ENCODE results near the gene FAIM2. TPM values are rescaled to one million over a fixed set of nuclear protein-coding genes. Genes with fewer than 3 reads are reported as not detected.

Gene FAIM2
- total RNA-seq, 1 donor from 2014 or later, result 0.18 TPM

DNA sequence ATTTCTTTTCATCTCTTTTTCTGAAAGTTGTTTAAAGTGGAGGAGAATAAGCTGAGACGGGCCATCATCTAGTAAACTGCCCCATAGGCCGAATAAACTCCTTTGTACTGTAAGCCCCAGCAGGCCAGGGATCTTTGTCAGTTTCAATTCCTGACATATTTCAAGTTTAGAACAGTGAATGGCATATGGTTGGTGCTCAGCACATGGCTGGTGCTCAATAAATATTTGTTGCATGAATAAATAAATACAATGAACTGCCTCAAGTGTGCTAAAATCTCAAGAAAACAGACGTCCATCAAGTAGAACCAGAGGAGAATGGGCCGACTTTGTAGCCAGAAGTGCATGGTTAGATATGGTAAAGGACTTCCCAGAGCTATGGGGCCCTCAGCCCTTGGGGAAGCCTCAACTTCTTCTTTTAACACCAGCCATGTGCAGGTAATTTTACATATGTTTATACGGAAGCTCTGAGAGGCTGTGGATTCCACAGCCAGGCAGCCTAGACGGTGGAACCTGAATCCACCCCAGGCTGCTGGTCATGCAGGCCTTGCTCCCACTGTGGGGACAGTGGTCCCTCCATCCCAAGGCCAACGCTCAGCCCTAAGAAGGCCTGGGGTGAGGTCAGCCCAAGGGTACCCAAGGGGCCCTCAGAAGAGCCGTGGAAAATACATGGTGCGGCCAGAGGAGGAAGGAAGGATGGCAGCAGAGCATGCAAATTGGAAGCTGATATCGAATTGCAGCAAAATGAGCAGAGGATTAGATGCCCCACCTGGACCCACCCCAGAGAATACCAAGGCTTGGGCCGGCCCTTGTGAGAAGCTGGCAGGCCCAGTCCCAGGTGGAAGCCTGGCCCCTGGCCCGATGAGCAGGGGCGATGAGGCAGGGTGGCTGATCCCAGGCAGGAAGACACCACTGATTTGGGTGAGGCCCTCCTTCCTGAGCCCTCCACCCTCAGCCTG, 38.1 kb upstream of the FAIM2 start:
- no peak overlapping the region for H3K4me2 ChIP-seq (ENCODE audit: low read length)
- no peaks in the 10 kb centered on the region for H3K36me3 ChIP-seq (ENCODE audit: insufficient read depth, low read length)
- no peak overlapping the region for H2AFZ ChIP-seq (ENCODE audit: low read depth, low read length)
- Mint-ChIP-seq H3K36me3 (ENCODE audit: low read depth, unreplicated experiment) (no peaks in the 10 kb centered on the region), H3K27ac (ENCODE audit: unreplicated experiment) (no peak overlapping the region), H3K27me3 (ENCODE audit: low read depth, unreplicated experiment) (peaks cover 16% of the 10 kb centered on the region), H3K9me3 (ENCODE audit: unreplicated experiment) (no peaks in the 10 kb centered on the region), H3K4me3 (ENCODE audit: unreplicated experiment) (no peak overlapping the region), H3K4me1 (ENCODE audit: low read depth, unreplicated experiment) (peaks cover 3% of the 10 kb centered on the region)
- no peak overlapping the region for H3K27ac ChIP-seq (ENCODE audit: low read depth, low read length)
- H3K9me3 ChIP-seq (ENCODE audit: insufficient read depth, low read depth, low read length), result no peaks in the 10 kb centered on the region
- H3K27me3 ChIP-seq (ENCODE audit: insufficient read depth, low read length), result no peaks in the 10 kb centered on the region
- H4K20me1 ChIP-seq (ENCODE audit: insufficient read depth, low read length), result no peaks in the 10 kb centered on the region
- TF ChIP-seq EZH2 (IDR thresholded peaks at IDR 0.05; ENCODE audit: insufficient read depth, low read length), result no peak
- TF ChIP-seq, protein P1, sequence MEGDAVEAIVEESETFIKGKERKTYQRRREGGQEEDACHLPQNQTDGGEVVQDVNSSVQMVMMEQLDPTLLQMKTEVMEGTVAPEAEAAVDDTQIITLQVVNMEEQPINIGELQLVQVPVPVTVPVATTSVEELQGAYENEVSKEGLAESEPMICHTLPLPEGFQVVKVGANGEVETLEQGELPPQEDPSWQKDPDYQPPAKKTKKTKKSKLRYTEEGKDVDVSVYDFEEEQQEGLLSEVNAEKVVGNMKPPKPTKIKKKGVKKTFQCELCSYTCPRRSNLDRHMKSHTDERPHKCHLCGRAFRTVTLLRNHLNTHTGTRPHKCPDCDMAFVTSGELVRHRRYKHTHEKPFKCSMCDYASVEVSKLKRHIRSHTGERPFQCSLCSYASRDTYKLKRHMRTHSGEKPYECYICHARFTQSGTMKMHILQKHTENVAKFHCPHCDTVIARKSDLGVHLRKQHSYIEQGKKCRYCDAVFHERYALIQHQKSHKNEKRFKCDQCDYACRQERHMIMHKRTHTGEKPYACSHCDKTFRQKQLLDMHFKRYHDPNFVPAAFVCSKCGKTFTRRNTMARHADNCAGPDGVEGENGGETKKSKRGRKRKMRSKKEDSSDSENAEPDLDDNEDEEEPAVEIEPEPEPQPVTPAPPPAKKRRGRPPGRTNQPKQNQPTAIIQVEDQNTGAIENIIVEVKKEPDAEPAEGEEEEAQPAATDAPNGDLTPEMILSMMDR (IDR thresholded peaks at IDR 0.05; ENCODE audit: insufficient read depth, low read depth, low read length), result no peak
- peaks cover 3% of the 10 kb centered on the region for H3K4me1 ChIP-seq (ENCODE audit: insufficient read depth, low read length)
- DNase-seq (ENCODE audit: low read depth) (no peak), FAIRE-seq (no peak)
- no peaks in the 10 kb centered on the region for H3K79me2 ChIP-seq (ENCODE audit: insufficient read depth, low read length)
- H3K4me3 ChIP-seq (ENCODE audit: insufficient read depth, low read depth, low read length), result no peak overlapping the region
- no peak overlapping the region for H3K9ac ChIP-seq (ENCODE audit: low read length)

DNA sequence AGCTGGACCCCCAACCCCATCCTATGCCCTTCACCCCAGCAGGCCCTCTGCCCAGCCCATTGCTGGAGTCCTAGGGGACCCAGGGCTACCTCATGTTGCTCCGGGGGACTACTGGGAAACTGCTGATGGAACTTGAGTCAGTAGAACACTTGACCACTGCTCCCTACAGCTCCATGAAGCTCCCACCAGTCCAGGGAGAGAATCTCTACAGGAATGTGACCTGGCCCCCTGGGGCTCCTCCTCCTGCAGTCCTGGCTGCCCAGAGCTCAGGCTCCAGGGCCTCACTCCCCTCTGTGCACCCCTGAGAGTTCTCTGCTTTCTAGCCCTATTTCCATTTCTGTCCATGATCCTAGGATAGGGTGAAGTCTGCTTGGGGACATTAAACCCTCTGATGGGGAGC, 36.0 kb upstream of the FAIM2 start:
- H3K4me3 ChIP-seq (ENCODE audit: insufficient read depth, low read depth, low read length), result no peak overlapping the region
- no peaks in the 10 kb centered on the region for H3K27me3 ChIP-seq (ENCODE audit: insufficient read depth, low read length)
- no peak for TF ChIP-seq EZH2 (IDR thresholded peaks at IDR 0.05; ENCODE audit: insufficient read depth, low read length)
- TF ChIP-seq, protein P1 (IDR thresholded peaks at IDR 0.05; ENCODE audit: insufficient read depth, low read depth, low read length), result no peak
- peaks cover 14% of the 10 kb centered on the region for H3K27me3 Mint-ChIP-seq (ENCODE audit: low read depth, unreplicated experiment)
- H4K20me1 ChIP-seq (ENCODE audit: insufficient read depth, low read length), result no peaks in the 10 kb centered on the region
- no peak overlapping the region for H3K27ac Mint-ChIP-seq (ENCODE audit: unreplicated experiment)
- H3K36me3 Mint-ChIP-seq (ENCODE audit: low read depth, unreplicated experiment), result no peaks in the 10 kb centered on the region
- no peak overlapping the region for H3K27ac ChIP-seq (ENCODE audit: low read depth, low read length)
- H3K4me1 Mint-ChIP-seq (ENCODE audit: low read depth, unreplicated experiment), result no peaks in the 10 kb centered on the region
- no peak overlapping the region for H3K4me3 Mint-ChIP-seq (ENCODE audit: unreplicated experiment)
- H3K4me1 ChIP-seq (ENCODE audit: insufficient read depth, low read length), result no peaks in the 10 kb centered on the region
- H3K9ac ChIP-seq (ENCODE audit: low read length), result no peak overlapping the region
- H3K9me3 Mint-ChIP-seq (ENCODE audit: unreplicated experiment), result no peaks in the 10 kb centered on the region
- no peak overlapping the region for H2AFZ ChIP-seq (ENCODE audit: low read depth, low read length)
- H3K4me2 ChIP-seq (ENCODE audit: low read length), result no peak overlapping the region
- FAIRE-seq (no peak), DNase-seq (ENCODE audit: low read depth) (no peak)
- no peaks in the 10 kb centered on the region for H3K36me3 ChIP-seq (ENCODE audit: insufficient read depth, low read length)
- no peaks in the 10 kb centered on the region for H3K9me3 ChIP-seq (ENCODE audit: insufficient read depth, low read depth, low read length)
- no peaks in the 10 kb centered on the region for H3K79me2 ChIP-seq (ENCODE audit: insufficient read depth, low read length)

DNA sequence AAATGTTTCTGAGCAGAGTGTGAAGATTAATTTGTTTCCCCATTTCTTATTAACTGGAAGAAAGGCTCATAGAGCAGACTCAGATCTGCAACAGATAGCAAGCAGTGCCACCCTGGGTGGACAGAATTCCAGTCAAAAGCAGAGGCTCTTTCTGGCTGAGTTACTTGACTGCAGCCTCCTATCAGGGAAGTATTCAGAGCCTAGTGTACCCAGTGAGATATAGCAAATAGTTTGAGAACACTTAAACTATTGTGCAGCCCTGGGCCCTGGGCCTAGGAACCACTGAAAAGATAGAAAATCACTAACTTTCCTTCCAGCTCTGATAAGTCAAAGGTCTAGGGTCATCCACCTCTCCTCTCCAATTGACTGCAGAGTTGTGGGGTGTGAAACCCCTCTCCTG, 35.6 kb upstream of the FAIM2 start:
- Histone ChIP-seq H3K9me3 (ENCODE audit: insufficient read depth, low read depth, low read length) (no peaks in the 10 kb centered on the region), H3K27ac (ENCODE audit: low read depth, low read length) (no peak overlapping the region), H2AFZ (ENCODE audit: low read depth, low read length) (no peak overlapping the region), H3K36me3 (ENCODE audit: insufficient read depth, low read length) (no peaks in the 10 kb centered on the region), H3K4me1 (ENCODE audit: insufficient read depth, low read length) (no peaks in the 10 kb centered on the region), H4K20me1 (ENCODE audit: insufficient read depth, low read length) (no peaks in the 10 kb centered on the region), H3K27me3 (ENCODE audit: insufficient read depth, low read length) (no peaks in the 10 kb centered on the region), H3K79me2 (ENCODE audit: insufficient read depth, low read length) (no peaks in the 10 kb centered on the region), H3K4me3 (ENCODE audit: insufficient read depth, low read depth, low read length) (no peak overlapping the region), H3K9ac (ENCODE audit: low read length) (no peak overlapping the region), H3K4me2 (ENCODE audit: low read length) (no peak overlapping the region)
- TF ChIP-seq EZH2 (IDR thresholded peaks at IDR 0.05; ENCODE audit: insufficient read depth, low read length), result no peak
- TF ChIP-seq, protein P1 (IDR thresholded peaks at IDR 0.05; ENCODE audit: insufficient read depth, low read depth, low read length), result no peak
- FAIRE-seq (no peak), DNase-seq (ENCODE audit: low read depth) (no peak)
- Mint-ChIP-seq H3K27me3 (ENCODE audit: low read depth, unreplicated experiment) (peaks cover 14% of the 10 kb centered on the region), H3K36me3 (ENCODE audit: low read depth, unreplicated experiment) (no peaks in the 10 kb centered on the region), H3K27ac (ENCODE audit: unreplicated experiment) (no peak overlapping the region), H3K9me3 (ENCODE audit: unreplicated experiment) (no peaks in the 10 kb centered on the region), H3K4me3 (ENCODE audit: unreplicated experiment) (no peak overlapping the region), H3K4me1 (ENCODE audit: low read depth, unreplicated experiment) (no peaks in the 10 kb centered on the region)
